Keratinocyte (primary cell): ENCODE data around the gene NKX6-1.

Experiments
- CTCF ChIP-seq, 3 experiments: IDR thresholded peaks in 1 of 3; conservative IDR thresholded peaks in 1 of 3; optimal IDR thresholded peaks in 1 of 3; 2 replicates in 2 of 3; 3 replicates in 1 of 3; pipeline versions ENCODE3 to v1.5.1; 2011; ENCODE audit warnings: low read length in 3 of 3, mild to moderate bottlenecking in 3 of 3, moderate library complexity in 2 of 3, control low read depth in 1 of 3, inconsistent platforms in 1 of 3; ENCODE audit not compliant: insufficient read depth in 2 of 3; ENCODE audit errors: extremely low read depth in 1 of 3
- EZH2 ChIP-seq: IDR thresholded peaks from one replicate; pipeline ENCODE4 v1.6.1; 2012; ENCODE audit warnings: inconsistent platforms, mild to moderate bottlenecking, low read length, moderate library complexity

DNA sequence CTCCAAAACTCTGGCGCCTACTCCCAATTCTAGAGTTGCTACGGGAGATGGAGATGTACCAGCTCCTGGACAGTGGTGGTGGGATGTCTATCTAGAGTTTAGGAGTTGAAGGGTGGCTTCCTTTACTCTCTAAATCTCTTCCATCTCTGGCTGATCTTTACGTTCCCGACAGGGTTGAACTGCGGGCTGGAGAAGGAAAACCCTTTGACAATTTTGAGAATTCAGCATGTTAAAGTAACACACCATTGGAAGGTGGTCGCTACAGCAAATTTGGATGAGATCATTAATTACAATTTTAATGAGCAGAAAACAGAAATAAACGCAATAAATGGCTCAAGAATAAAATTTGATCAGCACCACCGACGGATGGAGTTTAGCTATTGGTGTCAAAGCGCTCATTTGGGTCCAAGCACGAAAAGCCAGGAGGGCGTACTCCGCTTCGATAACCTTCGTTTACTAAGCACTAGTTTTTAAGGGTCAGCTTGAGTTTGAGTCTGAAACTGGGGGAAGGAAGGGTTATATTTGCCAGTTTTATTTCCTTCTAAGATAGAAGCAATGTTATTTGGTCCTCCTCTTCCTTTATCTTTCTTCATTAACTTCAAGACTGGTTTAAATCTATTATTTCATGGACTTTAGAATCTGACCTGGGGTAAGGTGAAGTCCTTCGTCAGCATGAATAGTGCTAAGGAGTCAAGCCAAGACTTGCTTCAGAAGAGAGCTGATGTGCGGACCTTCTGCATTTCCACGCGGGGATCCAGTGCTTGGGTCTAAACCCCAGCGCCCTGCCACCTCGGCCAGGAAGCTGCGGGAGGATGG, 1.5 kb upstream of the NKX6-1 start:
- TF ChIP-seq CTCF (optimal IDR thresholded peaks at IDR 0.05 in 1 of 3, IDR thresholded peaks at IDR 0.05 in 1 of 3, conservative IDR thresholded peaks at IDR 0.05 in 1 of 3; ENCODE audit: extremely low read depth in 1 of 3, insufficient read depth in 2 of 3, low read length in 3 of 3) (no peak), EZH2 (peak; percentile 7)
